ENCODE measurements around the gene CEP350. TPM values are rescaled to one million over a fixed set of nuclear protein-coding genes. Genes with fewer than 3 reads are reported as not detected.

Gene CEP350
- 37.8 TPM for total RNA-seq

GRCh38 chr1:179954493-179955286, at the start of gene CEP350:
TSS of gene CEP350 (plus strand) at chr1:179954810. CDS start at chr1:179986182, 31,372 bp downstream.
- peak; percentile 91 to 99 for DNase-seq (ENCODE audit: low spot score in 2 of 2)
- H3K36me3 ChIP-seq: no peaks in the 10 kb centered on the region
- intact Hi-C loops (cut with DNase I): loop anchor here (1.0 to 10.0 kb wide), 4 partner anchors 14 to 200 kb away; partner anchors contain the start of genes QSOX1 and TOR1AIP1
- peak within 1 kb of the TSS; percentile 81 to 94 for H3K4me3 ChIP-seq
- H3K9me3 ChIP-seq: no peaks in the 10 kb centered on the region
- peaks cover 0 to 16% of the 10 kb centered on the region in 2 donors for H3K4me1 ChIP-seq
- H3K27ac ChIP-seq: peak within 1 kb of the TSS; percentile 92 to 98
- no peaks in the 10 kb centered on the region for H3K27me3 ChIP-seq
- TF ChIP-seq CTCF (IDR thresholded peaks at IDR 0.05): no peak

- no peaks in the 10 kb centered on the region for H3K27me3 ChIP-seq
- no peak for TF ChIP-seq CTCF (IDR thresholded peaks at IDR 0.05)
- peaks cover 59 to 64% of the 10 kb centered on the region in 2 donors for H3K36me3 ChIP-seq
- no peak overlapping the region for H3K27ac ChIP-seq
- H3K9me3 ChIP-seq: no peaks in the 10 kb centered on the region
- DNase-seq (ENCODE audit: low spot score in 2 of 2): no peak
- no peaks in the 10 kb centered on the region for H3K4me1 ChIP-seq
- no peak overlapping the region for H3K4me3 ChIP-seq
- intact Hi-C loops (cut with DNase I): loop anchor here (10.0 kb wide), 1 partner anchor 94 kb away; no protein-coding TSS in a partner anchor
These were observed 43.7 kb upstream of the CEP350 start for GRCh38 chr1:179910934-179911333.

GRCh38 chr1:179911812-179912211, 42.8 kb upstream of the CEP350 start:
- no peaks in the 10 kb centered on the region for H3K27me3 ChIP-seq
- H3K36me3 ChIP-seq: peaks cover 53 to 58% of the 10 kb centered on the region in 2 donors
- intact Hi-C loops (cut with DNase I): loop anchor here (10.0 kb wide), 1 partner anchor 93 kb away; no protein-coding TSS in a partner anchor
- no peak for TF ChIP-seq CTCF (IDR thresholded peaks at IDR 0.05)
- no peak for DNase-seq (ENCODE audit: low spot score in 2 of 2)
- no peaks in the 10 kb centered on the region for H3K4me1 ChIP-seq
- no peaks in the 10 kb centered on the region for H3K9me3 ChIP-seq
- H3K27ac ChIP-seq: no peak overlapping the region
- no peak overlapping the region for H3K4me3 ChIP-seq

GRCh38 chr1:179917601-179918429, 36.8 kb upstream of the CEP350 start:
- Histone ChIP-seq H3K4me1 (no peaks in the 10 kb centered on the region), H3K36me3 (peaks cover 44 to 62% of the 10 kb centered on the region in 2 donors), H3K27ac (no peak overlapping the region), H3K4me3 (no peak overlapping the region), H3K9me3 (no peaks in the 10 kb centered on the region), H3K27me3 (no peaks in the 10 kb centered on the region)
- DNase-seq (ENCODE audit: low spot score in 2 of 2): no peak
- intact Hi-C loops (cut with DNase I): loop anchor here (10.0 kb wide), 1 partner anchor 87 kb away; no protein-coding TSS in a partner anchor
- no peak for TF ChIP-seq CTCF (IDR thresholded peaks at IDR 0.05)

GRCh38 chr1:179921472-179921871, 33.1 kb upstream of the CEP350 start:
- intact Hi-C loops (cut with DNase I): no loop called here

More at GRCh38 chr1:179921472-179921871, 33.1 kb upstream of the CEP350 start:
- Histone ChIP-seq H3K27me3 (no peaks in the 10 kb centered on the region), H3K27ac (no peak overlapping the region), H3K36me3 (peaks cover 26 to 41% of the 10 kb centered on the region in 2 donors), H3K9me3 (no peaks in the 10 kb centered on the region), H3K4me1 (no peaks in the 10 kb centered on the region), H3K4me3 (no peak overlapping the region)
- TF ChIP-seq CTCF (IDR thresholded peaks at IDR 0.05): no peak
- DNase-seq (ENCODE audit: low spot score in 2 of 2): no peak
